ENCODE measurements around the gene CARHSP1. TPM values are rescaled to one million over a fixed set of nuclear protein-coding genes. Genes with fewer than 3 reads are reported as not detected.
A peak's percentile ranks its signal among the peaks of the same experiment; 100 is the strongest.
"Not testable (repeated sequence)": the region's sequence is repeated elsewhere in the genome, so short reads cannot be mapped to it uniquely, and the experiment has no call there.

Gene CARHSP1
- total and polyA plus RNA-seq, 2 experiments from 2014 or later, result 129 to 150 TPM

DNA sequence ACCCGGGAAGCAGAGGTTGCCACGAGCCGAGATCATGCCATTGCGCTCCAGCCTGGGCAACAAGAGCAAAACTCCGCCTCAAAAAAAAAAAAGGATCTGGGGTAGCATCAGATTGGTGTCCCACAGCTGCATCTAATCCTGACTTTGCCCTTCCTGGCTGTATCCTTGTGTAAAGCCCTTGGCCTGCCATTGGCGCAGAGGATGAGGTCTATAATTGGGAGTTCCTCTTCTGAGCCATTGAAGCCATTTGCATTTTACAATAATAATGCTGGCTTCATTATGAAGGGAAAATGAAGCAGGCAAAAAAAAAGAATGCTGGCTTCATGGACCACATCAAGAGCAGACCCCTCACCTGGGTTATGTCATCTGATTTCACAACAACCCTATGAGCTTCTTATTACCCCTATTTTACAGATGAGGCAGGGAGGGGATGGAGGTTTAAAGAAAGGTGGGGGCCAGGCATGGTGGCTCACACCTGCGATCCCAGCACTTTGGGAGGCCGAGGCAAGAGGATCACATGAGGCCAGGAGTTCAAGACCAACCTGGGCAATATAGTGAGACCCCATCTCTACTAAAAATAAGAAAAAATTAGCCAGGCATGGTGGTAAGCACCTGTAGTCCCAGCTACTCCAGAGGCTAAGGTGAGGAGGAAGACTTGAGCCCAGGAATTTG lies 12.2 kb upstream of the CARHSP1 start:
- DNase-seq, result no peak
- TF ChIP-seq EZH2 (IDR thresholded peaks at IDR 0.05; ENCODE audit: insufficient read depth, poor library complexity, severe bottlenecking), result no peak
- no peak for TF ChIP-seq EZH2phosphoT487 (IDR thresholded peaks at IDR 0.05; ENCODE audit: insufficient read depth, low read depth)
- Histone ChIP-seq H3K4me1 (ENCODE audit: insufficient read depth) (peaks cover 35% of the 10 kb centered on the region), H3K36me3 (ENCODE audit: low read depth) (no peaks in the 10 kb centered on the region), H4K20me1 (ENCODE audit: insufficient read depth) (no peaks in the 10 kb centered on the region), H3K79me2 (ENCODE audit: insufficient read depth) (no peaks in the 10 kb centered on the region), H3K27me3 (replicated peaks; ENCODE audit: insufficient read depth) (no peaks in the 10 kb centered on the region), H3K4me3 (no peak overlapping the region), H3K9me2 (ENCODE audit: insufficient read depth) (no peaks in the 10 kb centered on the region), H3K4me2 (ENCODE audit: unreplicated experiment) (no peak overlapping the region), H2AFZ (no peak overlapping the region), H3F3A (ENCODE audit: insufficient read depth) (peaks cover 17% of the 10 kb centered on the region), H3K9ac (no peak overlapping the region), H3K9me3 (ENCODE audit: low read depth) (no peaks in the 10 kb centered on the region), H3K27ac (no peak overlapping the region)
- 90 to 92% methylated on average over 8 of the region's 8 CpGs for WGBS, 2 experiments (ENCODE audit: low coverage in 1 of 2, low lambda C conversion rate in 2 of 2, missing lambda C conversion rate in 2 of 2)
- in situ Hi-C loops (cut with MboI), result loop anchor here (10.0 kb wide), 1 partner anchor 226 kb away; no protein-coding TSS in a partner anchor

DNA sequence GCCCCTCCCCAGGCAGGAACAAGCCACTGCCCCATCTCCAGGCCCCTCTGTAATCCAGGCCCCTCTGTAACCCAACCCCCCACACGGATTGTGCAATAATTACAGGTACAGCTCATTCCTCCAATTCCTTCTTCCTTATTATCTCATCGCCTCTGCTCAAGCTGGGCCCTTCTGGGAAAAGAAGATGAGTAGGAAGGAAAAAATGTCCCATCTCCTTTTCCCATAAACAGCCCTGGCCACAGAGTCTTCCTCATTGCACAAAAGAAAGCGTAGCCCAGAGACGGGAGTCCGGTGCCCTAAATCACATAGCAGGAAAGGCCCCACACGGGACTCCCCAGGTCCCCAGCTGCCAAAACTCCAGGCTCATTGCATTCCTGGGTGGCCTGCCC lies 9.7 kb upstream of the CARHSP1 start:
- H3K27ac ChIP-seq, result peak overlapping the region; percentile 85
- H2AFZ ChIP-seq, result peak overlapping the region; percentile 44; the same call in 1 of the 2 replicates
- no peaks in the 10 kb centered on the region for H3K9me3 ChIP-seq (ENCODE audit: low read depth)
- H3K9ac ChIP-seq, result peak overlapping the region; percentile 62
- in situ Hi-C loops (cut with MboI), result no loop called here
- H3K36me3 ChIP-seq (ENCODE audit: low read depth), result no peaks in the 10 kb centered on the region
- H3K4me2 ChIP-seq (ENCODE audit: unreplicated experiment), result peak overlapping the region; percentile 81
- peaks cover 23% of the 10 kb centered on the region for H3K4me1 ChIP-seq (ENCODE audit: insufficient read depth)
- peaks cover 10% of the 10 kb centered on the region for H3F3A ChIP-seq (ENCODE audit: insufficient read depth)
- H3K4me3 ChIP-seq, result peak overlapping the region; percentile 38; the same call in 1 of the 2 replicates
- TF ChIP-seq EZH2 (IDR thresholded peaks at IDR 0.05; ENCODE audit: insufficient read depth, poor library complexity, severe bottlenecking), result no peak
- TF ChIP-seq EZH2phosphoT487 (IDR thresholded peaks at IDR 0.05; ENCODE audit: insufficient read depth, low read depth), result no peak
- DNase-seq, result peak; percentile 90
- H3K9me2 ChIP-seq (ENCODE audit: insufficient read depth), result no peaks in the 10 kb centered on the region
- 1 to 2% methylated on average over 6 of the region's 6 CpGs for WGBS, 2 experiments (ENCODE audit: low coverage in 1 of 2, low lambda C conversion rate in 2 of 2, missing lambda C conversion rate in 2 of 2)
- H4K20me1 ChIP-seq (ENCODE audit: insufficient read depth), result no peaks in the 10 kb centered on the region
- H3K79me2 ChIP-seq (ENCODE audit: insufficient read depth), result no peaks in the 10 kb centered on the region
- H3K27me3 ChIP-seq (replicated peaks; ENCODE audit: insufficient read depth), result no peaks in the 10 kb centered on the region

DNA sequence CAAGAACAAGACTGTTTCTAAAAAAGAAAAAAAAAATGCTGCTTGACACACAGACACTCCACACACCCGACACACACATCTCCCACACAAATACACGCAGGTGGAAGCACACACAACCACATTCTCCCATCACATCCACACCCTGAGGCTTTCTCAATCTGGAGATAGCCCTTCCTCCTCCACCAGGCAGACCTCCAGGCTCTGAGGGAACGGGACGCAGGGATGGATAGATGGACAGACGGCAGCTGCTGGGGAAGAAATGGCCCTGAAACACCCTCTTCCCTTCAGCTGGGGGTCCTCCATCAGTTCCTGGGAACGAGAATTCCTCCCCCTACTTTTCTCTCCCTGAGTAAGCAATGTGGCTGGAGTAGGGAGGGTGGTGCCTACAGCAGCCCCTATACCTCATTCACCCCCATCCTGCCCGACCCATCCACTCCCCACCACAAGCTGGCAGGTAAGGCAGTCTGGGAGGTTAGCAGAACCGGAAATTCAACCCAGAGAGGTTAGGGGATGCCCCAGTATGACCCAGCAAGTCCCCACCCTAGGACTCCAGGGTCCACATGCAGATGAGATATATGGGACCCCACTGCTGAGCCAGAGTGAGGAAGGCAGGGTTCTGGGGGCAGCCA lies 9.2 kb upstream of the CARHSP1 start:
- no peak overlapping the region for H3K4me2 ChIP-seq (ENCODE audit: unreplicated experiment)
- peaks cover 23% of the 10 kb centered on the region for H3K4me1 ChIP-seq (ENCODE audit: insufficient read depth)
- no peaks in the 10 kb centered on the region for H4K20me1 ChIP-seq (ENCODE audit: insufficient read depth)
- no peak overlapping the region for H2AFZ ChIP-seq
- peaks cover 10% of the 10 kb centered on the region for H3F3A ChIP-seq (ENCODE audit: insufficient read depth)
- no peaks in the 10 kb centered on the region for H3K36me3 ChIP-seq (ENCODE audit: low read depth)
- DNase-seq, result no peak
- TF ChIP-seq EZH2 (IDR thresholded peaks at IDR 0.05; ENCODE audit: insufficient read depth, poor library complexity, severe bottlenecking) (no peak), EZH2phosphoT487 (IDR thresholded peaks at IDR 0.05; ENCODE audit: insufficient read depth, low read depth) (no peak)
- H3K9ac ChIP-seq, result no peak overlapping the region
- H3K9me3 ChIP-seq (ENCODE audit: low read depth), result no peaks in the 10 kb centered on the region
- peak overlapping the region; percentile 85; the same call in 1 of the 2 replicates for H3K27ac ChIP-seq
- no peaks in the 10 kb centered on the region for H3K27me3 ChIP-seq (replicated peaks; ENCODE audit: insufficient read depth)
- no peaks in the 10 kb centered on the region for H3K9me2 ChIP-seq (ENCODE audit: insufficient read depth)
- in situ Hi-C loops (cut with MboI), result no loop called here
- H3K79me2 ChIP-seq (ENCODE audit: insufficient read depth), result no peaks in the 10 kb centered on the region
- no peak overlapping the region for H3K4me3 ChIP-seq
- 74 to 82% methylated on average over 8 of the region's 8 CpGs for WGBS, 2 experiments (ENCODE audit: low coverage in 1 of 2, low lambda C conversion rate in 2 of 2, missing lambda C conversion rate in 2 of 2)

DNA sequence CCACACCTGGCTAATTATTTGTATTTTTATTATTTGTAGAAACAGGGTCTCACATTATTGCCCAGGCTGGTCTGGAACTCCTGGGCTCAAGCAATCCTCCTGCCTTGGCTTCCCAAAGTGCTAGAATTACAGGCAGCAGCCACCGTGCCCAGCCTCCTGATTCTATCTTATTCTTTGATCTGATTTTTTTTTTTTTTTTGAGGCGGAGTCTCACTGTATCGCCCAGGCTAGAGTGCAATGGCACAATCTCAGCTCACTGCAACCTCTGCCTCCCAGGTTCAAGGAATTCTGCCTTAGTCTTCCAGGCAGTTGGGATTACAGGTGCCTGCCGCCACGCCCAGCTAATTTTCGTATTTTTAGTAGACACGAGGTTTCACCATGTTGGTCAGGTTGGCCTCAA lies 6.5 kb upstream of the CARHSP1 start:
- H3K9ac ChIP-seq; DNase-seq; in situ Hi-C loops (cut with MboI); H2AFZ ChIP-seq; H3K4me2 ChIP-seq (ENCODE audit: unreplicated experiment); H3K36me3 ChIP-seq (ENCODE audit: low read depth); H4K20me1 ChIP-seq (ENCODE audit: insufficient read depth); H3K27ac ChIP-seq; H3K79me2 ChIP-seq (ENCODE audit: insufficient read depth); H3K4me3 ChIP-seq; H3K9me2 ChIP-seq (ENCODE audit: insufficient read depth); H3K9me3 ChIP-seq (ENCODE audit: low read depth); H3K27me3 ChIP-seq (replicated peaks; ENCODE audit: insufficient read depth): not testable (repeated sequence)
- H3F3A ChIP-seq (ENCODE audit: insufficient read depth), result peaks cover 22% of the 10 kb centered on the region
- peaks cover 31% of the 10 kb centered on the region for H3K4me1 ChIP-seq (ENCODE audit: insufficient read depth)
- WGBS, 2 experiments (ENCODE audit: low coverage in 1 of 2, low lambda C conversion rate in 2 of 2, missing lambda C conversion rate in 2 of 2), result 72 to 80% methylated on average over 6 to 7 of the region's 7 CpGs
